HG03095 (cell line): ENCODE data around the gene FZD7.

Experiments
- ATAC-seq: cut with Tn5 transposase; IDR thresholded peaks from one replicate; pipeline ENCODE4 v1.9.1; 2021; ENCODE audit warnings: moderate library complexity; ENCODE audit not compliant: unreplicated experiment

FZD7 gene

GRCh38 chr2:202009581-202009980 lies 24.1 kb upstream of the FZD7 start:
- no peak for ATAC-seq

- no peak for ATAC-seq
Observed at GRCh38 chr2:202014318-202014717, 19.3 kb upstream of the FZD7 start.

GRCh38 chr2:202014759-202015211 lies 18.9 kb upstream of the FZD7 start:
- ATAC-seq, result no peak

- ATAC-seq, result no peak
Observed at GRCh38 chr2:202015471-202015870, 18.2 kb upstream of the FZD7 start.

GRCh38 chr2:202016579-202017227 lies 17.0 kb upstream of the FZD7 start:
- ATAC-seq, result no peak

- no peak for ATAC-seq
Observed at GRCh38 chr2:202017940-202018339, 15.7 kb upstream of the FZD7 start.

GRCh38 chr2:202018950-202019349 lies 14.7 kb upstream of the FZD7 start:
- ATAC-seq, result no peak

GRCh38 chr2:202019689-202020450 lies 13.8 kb upstream of the FZD7 start:
- no peak for ATAC-seq

GRCh38 chr2:202022755-202023154 lies 10.9 kb upstream of the FZD7 start:
- no peak for ATAC-seq

GRCh38 chr2:202023198-202023903 lies 10.3 kb upstream of the FZD7 start:
- no peak for ATAC-seq

- ATAC-seq, result no peak
Observed at GRCh38 chr2:202023904-202024266, 9.8 kb upstream of the FZD7 start.

GRCh38 chr2:202024871-202025270 lies 8.8 kb upstream of the FZD7 start:
- ATAC-seq, result no peak

GRCh38 chr2:202025816-202026215 lies 7.8 kb upstream of the FZD7 start:
- ATAC-seq, result no peak

GRCh38 chr2:202026507-202026906 lies 7.1 kb upstream of the FZD7 start:
- no peak for ATAC-seq

GRCh38 chr2:202030691-202031090 lies 3.0 kb upstream of the FZD7 start:
- no peak for ATAC-seq

GRCh38 chr2:202031246-202031951 lies 2.3 kb upstream of the FZD7 start:
- ATAC-seq, result no peak

- peak; percentile 10 for ATAC-seq
Observed at GRCh38 chr2:202032846-202033316, 774 bp upstream of the FZD7 start.

- peak; percentile 11 for ATAC-seq
Observed at GRCh38 chr2:202034249-202035088, 814 bp downstream of the FZD7 start.

GRCh38 chr2:202035089-202035940 lies 1.7 kb downstream of the FZD7 start:
- no peak for ATAC-seq
